ENCODE measurements around the gene HYOU1. TPM values are rescaled to one million over a fixed set of nuclear protein-coding genes. Genes with fewer than 3 reads are reported as not detected.
"Not testable (repeated sequence)": the region's sequence is repeated elsewhere in the genome, so short reads cannot be mapped to it uniquely, and the experiment has no call there.

Gene HYOU1
- total and polyA plus RNA-seq, 2 donors from 2014 or later, result 69.0 to 187 TPM

GRCh38 chr11:119038884-119039283 is 18.1 kb downstream of the HYOU1 start:
- H3K9me3 ChIP-seq (ENCODE audit: control insufficient read depth in 2 of 3, insufficient read depth in 1 of 3, low read length in 3 of 3), result no peaks in the 10 kb centered on the region
- no peak overlapping the region for H3K27ac ChIP-seq (ENCODE audit: low read depth in 2 of 2, low read length in 2 of 2)
- intact Hi-C loops (cut with DNase I), result no loop called here
- H3K27me3 ChIP-seq (ENCODE audit: control insufficient read depth, insufficient read depth, low read length), result no peaks in the 10 kb centered on the region
- H3K9ac ChIP-seq (ENCODE audit: low read length in 3 of 3), result no peak overlapping the region
- TF ChIP-seq CTCF (IDR thresholded peaks at IDR 0.05; ENCODE audit: borderline replicate concordance, extremely low read depth, insufficient read depth), result no peak
- H3K36me3 ChIP-seq (ENCODE audit: control insufficient read depth in 2 of 3, insufficient read depth in 3 of 3, low read length in 3 of 3), result no peaks in the 10 kb centered on the region
- no peak overlapping the region for H3K4me3 ChIP-seq (ENCODE audit: low read length in 3 of 3)
- no peaks in the 10 kb centered on the region for H3K4me1 ChIP-seq (ENCODE audit: control insufficient read depth in 2 of 3, insufficient read depth in 2 of 3, low read depth in 1 of 3, low read length in 3 of 3)
- DNase-seq (no peak), FAIRE-seq (no peak)

GRCh38 chr11:119034813-119035212 is 22.2 kb downstream of the HYOU1 start:
- Histone ChIP-seq H3K27ac (ENCODE audit: low read depth in 2 of 2, low read length in 2 of 2) (no peak overlapping the region), H3K27me3 (ENCODE audit: control insufficient read depth, insufficient read depth, low read length) (no peaks in the 10 kb centered on the region), H3K9ac (ENCODE audit: low read length in 3 of 3) (no peak overlapping the region), H3K36me3 (ENCODE audit: control insufficient read depth in 2 of 3, insufficient read depth in 3 of 3, low read length in 3 of 3) (no peaks in the 10 kb centered on the region), H3K4me1 (ENCODE audit: control insufficient read depth in 2 of 3, insufficient read depth in 2 of 3, low read depth in 1 of 3, low read length in 3 of 3) (peaks cover 0 to 3% (median 0%) of the 10 kb centered on the region in 3 donors), H3K4me3 (ENCODE audit: low read length in 3 of 3) (no peak overlapping the region), H3K9me3 (ENCODE audit: control insufficient read depth in 2 of 3, insufficient read depth in 1 of 3, low read length in 3 of 3) (no peaks in the 10 kb centered on the region)
- FAIRE-seq, result no peak
- DNase-seq, result no peak
- no peak for TF ChIP-seq CTCF (IDR thresholded peaks at IDR 0.05; ENCODE audit: borderline replicate concordance, extremely low read depth, insufficient read depth)
- intact Hi-C loops (cut with DNase I), result no loop called here

- not testable (repeated sequence) for FAIRE-seq, DNase-seq
Observed at GRCh38 chr11:119033421-119033820, 23.6 kb downstream of the HYOU1 start.

GRCh38 chr11:119031912-119032280 is 25.1 kb downstream of the HYOU1 start:
- H3K27me3 ChIP-seq (ENCODE audit: control insufficient read depth, insufficient read depth, low read length), result no peaks in the 10 kb centered on the region
- DNase-seq (no peak), FAIRE-seq (no peak)
- no peak overlapping the region for H3K4me3 ChIP-seq (ENCODE audit: low read length in 3 of 3)
- H3K27ac ChIP-seq (ENCODE audit: low read depth in 2 of 2, low read length in 2 of 2), result no peak overlapping the region
- no peak overlapping the region for H3K9ac ChIP-seq (ENCODE audit: low read length in 3 of 3)
- H3K36me3 ChIP-seq (ENCODE audit: control insufficient read depth in 2 of 3, insufficient read depth in 3 of 3, low read length in 3 of 3), result peaks cover 0 to 11% (median 8%) of the 10 kb centered on the region in 3 donors
- intact Hi-C loops (cut with DNase I), result no loop called here
- peaks cover 5 to 24% (median 15%) of the 10 kb centered on the region in 3 donors for H3K4me1 ChIP-seq (ENCODE audit: control insufficient read depth in 2 of 3, insufficient read depth in 2 of 3, low read depth in 1 of 3, low read length in 3 of 3)
- TF ChIP-seq CTCF (IDR thresholded peaks at IDR 0.05; ENCODE audit: borderline replicate concordance, extremely low read depth, insufficient read depth), result no peak
- no peaks in the 10 kb centered on the region for H3K9me3 ChIP-seq (ENCODE audit: control insufficient read depth in 2 of 3, insufficient read depth in 1 of 3, low read length in 3 of 3)

More at GRCh38 chr11:119033421-119033820, 23.6 kb downstream of the HYOU1 start:
- H3K27ac ChIP-seq (ENCODE audit: low read depth in 2 of 2, low read length in 2 of 2); H3K4me3 ChIP-seq (ENCODE audit: low read length in 3 of 3); intact Hi-C loops (cut with DNase I); H3K36me3 ChIP-seq (ENCODE audit: control insufficient read depth in 2 of 3, insufficient read depth in 3 of 3, low read length in 3 of 3); H3K9ac ChIP-seq (ENCODE audit: low read length in 3 of 3); H3K9me3 ChIP-seq (ENCODE audit: control insufficient read depth in 2 of 3, insufficient read depth in 1 of 3, low read length in 3 of 3); H3K27me3 ChIP-seq (ENCODE audit: control insufficient read depth, insufficient read depth, low read length): not testable (repeated sequence)
- peaks cover 5 to 14% (median 9%) of the 10 kb centered on the region in 3 donors for H3K4me1 ChIP-seq (ENCODE audit: control insufficient read depth in 2 of 3, insufficient read depth in 2 of 3, low read depth in 1 of 3, low read length in 3 of 3)
